Trophoblast cell (in vitro differentiated cells and primary cell): ENCODE results near the gene FNDC3B.
A peak's percentile ranks its signal among the peaks of the same experiment; 100 is the strongest.

ENCODE experiments used
- DNase-seq, 2 donors: peaks; one replicate each; pipeline ENCODE4 v3.0.0-alpha.2; 2016
- H2AFZ ChIP-seq: 2 replicates; pipeline ENCODE4 v1.6.1; 2013; ENCODE audit warnings: low read length, moderate library complexity, mild to moderate bottlenecking; ENCODE audit not compliant: insufficient read depth, poor library complexity
- H2AK5ac ChIP-seq: 2 replicates; pipeline ENCODE4 v1.6.1; 2013; ENCODE audit warnings: mild to moderate bottlenecking, low read length
- H2BK120ac ChIP-seq: 2 replicates; pipeline ENCODE4 v1.6.1; 2013; ENCODE audit warnings: low read length, mild to moderate bottlenecking, moderate library complexity; ENCODE audit not compliant: insufficient read depth, poor library complexity
- H2BK12ac ChIP-seq: 2 replicates; pipeline ENCODE4 v1.6.1; 2013; ENCODE audit warnings: mild to moderate bottlenecking, low read length, moderate library complexity
- H2BK5ac ChIP-seq: 2 replicates; pipeline ENCODE4 v1.6.1; 2013; ENCODE audit warnings: low read length, low read depth, moderate library complexity, mild to moderate bottlenecking; ENCODE audit not compliant: poor library complexity
- H3K14ac ChIP-seq: 2 replicates; pipeline ENCODE4 v1.6.1; 2013; ENCODE audit warnings: mild to moderate bottlenecking, low read length
- H3K18ac ChIP-seq: 2 replicates; pipeline ENCODE4 v1.6.1; 2013; ENCODE audit warnings: mild to moderate bottlenecking, low read length
- H3K23ac ChIP-seq: 2 replicates; pipeline ENCODE4 v1.6.1; 2013; ENCODE audit warnings: low read length
- H3K27ac ChIP-seq: 2 replicates; pipeline ENCODE4 v1.5.1; 2013; ENCODE audit warnings: low read depth, mild to moderate bottlenecking, inconsistent platforms, low read length, moderate library complexity
- H3K27me3 ChIP-seq: 2 replicates; pipeline ENCODE4 v1.6.1; 2013; ENCODE audit warnings: inconsistent platforms, mild to moderate bottlenecking, low read length, moderate library complexity; ENCODE audit not compliant: insufficient read depth
- H3K36me3 ChIP-seq, 2 experiments: 1 replicate in 1 of 2; 2 replicates in 1 of 2; pipeline ENCODE4 v1.6.1; 2013; ENCODE audit warnings: low read length in 2 of 2, mild to moderate bottlenecking in 2 of 2, moderate library complexity in 1 of 2; ENCODE audit not compliant: insufficient read depth in 2 of 2, control insufficient read depth in 1 of 2
- H3K4ac ChIP-seq: 2 replicates; pipeline ENCODE4 v1.6.1; 2013; ENCODE audit warnings: low read depth, mild to moderate bottlenecking, low read length, moderate library complexity
- H3K4me1 ChIP-seq, 2 experiments: 1 replicate in 1 of 2; 2 replicates in 1 of 2; pipeline ENCODE4 v1.6.1; 2013; ENCODE audit warnings: low read length in 2 of 2, mild to moderate bottlenecking in 2 of 2, moderate library complexity in 1 of 2; ENCODE audit not compliant: insufficient read depth in 2 of 2, control insufficient read depth in 1 of 2
- H3K4me2 ChIP-seq: 2 replicates; pipeline ENCODE4 v1.6.1; 2013; ENCODE audit warnings: inconsistent platforms, mild to moderate bottlenecking, low read length, moderate library complexity
- H3K4me3 ChIP-seq: 2 replicates; pipeline ENCODE4 v1.5.1; 2013; ENCODE audit warnings: mild to moderate bottlenecking, low read depth, low read length, inconsistent platforms
- H3K79me1 ChIP-seq: one replicate; pipeline ENCODE4 v1.6.1; 2013; ENCODE audit warnings: low read length
- H3K79me2 ChIP-seq: 2 replicates; pipeline ENCODE4 v1.6.1; 2013; ENCODE audit warnings: low read length, mild to moderate bottlenecking; ENCODE audit not compliant: control insufficient read depth, insufficient read depth, poor library complexity
- H3K9ac ChIP-seq: 2 replicates; pipeline ENCODE4 v1.6.1; 2013; ENCODE audit warnings: mild to moderate bottlenecking, low read length
- H3K9me3 ChIP-seq: 2 replicates; pipeline ENCODE4 v1.6.1; 2013; ENCODE audit warnings: low read depth, mild to moderate bottlenecking, control low read depth, inconsistent platforms, low read length; ENCODE audit not compliant: insufficient read depth
- H4K12ac ChIP-seq: 2 replicates; pipeline ENCODE4 v1.6.1; 2013; ENCODE audit warnings: low read depth, mild to moderate bottlenecking, low read length, moderate library complexity
- H4K8ac ChIP-seq: 2 replicates; pipeline ENCODE4 v1.6.1; 2013; ENCODE audit warnings: low read depth, mild to moderate bottlenecking, low read length, moderate library complexity
- H4K91ac ChIP-seq: one replicate; pipeline ENCODE4 v1.6.1; 2013; ENCODE audit warnings: low read depth, mild to moderate bottlenecking, low read length, moderate library complexity
- WGBS: extraction: QIAGEN DNeasy Blood & Tissue Kit; methylation state at CpG from one replicate; pipeline ENCODE4 v1.1.7; 2013; ENCODE audit warnings: missing lambda C conversion rate; ENCODE audit not compliant: insufficient read length, insufficient coverage; ENCODE audit errors: extremely low coverage; 5-methylcytosine and 5-hydroxymethylcytosine counted together

Gene FNDC3B

DNA sequence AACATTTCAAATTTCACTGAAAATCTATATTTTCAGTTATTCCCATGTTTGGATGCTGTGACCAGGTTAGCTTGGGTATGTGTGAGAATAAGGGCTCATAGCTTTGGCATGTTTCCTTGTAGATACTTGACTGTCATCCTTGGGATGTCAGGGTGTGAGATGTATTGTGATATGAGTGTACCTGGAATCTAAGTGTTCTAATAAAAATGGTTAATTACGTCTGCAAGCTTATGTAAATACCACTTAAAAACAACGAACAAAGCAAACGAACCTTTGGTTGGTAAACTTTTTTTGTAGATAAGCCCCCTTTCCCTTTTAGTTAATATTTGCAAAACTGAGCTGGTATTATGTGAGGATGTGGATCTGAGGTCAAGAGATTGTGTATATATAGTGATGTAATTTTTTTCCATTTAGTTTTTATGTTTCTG lies 63.5 kb downstream of the FNDC3B start:
- peak in 1 of 2 donors; percentile 62 for DNase-seq
- no peak overlapping the region for H3K14ac ChIP-seq
- no peaks in the 10 kb centered on the region for H3K9me3 ChIP-seq
- no peak overlapping the region for H3K4me2 ChIP-seq
- H3K4me3 ChIP-seq: no peak overlapping the region
- peaks cover 0 to 3% of the 10 kb centered on the region in 2 experiments for H3K36me3 ChIP-seq
- no peak overlapping the region for H2AK5ac ChIP-seq
- no peak overlapping the region for H3K23ac ChIP-seq
- H2AFZ ChIP-seq: no peak overlapping the region
- H3K27me3 ChIP-seq: no peaks in the 10 kb centered on the region
- H3K18ac ChIP-seq: no peak overlapping the region
- no peak overlapping the region for H2BK5ac ChIP-seq
- no peak overlapping the region for H4K8ac ChIP-seq
- no peak overlapping the region for H3K9ac ChIP-seq
- H3K4me1 ChIP-seq: peaks cover 2 to 8% of the 10 kb centered on the region in 2 experiments
- no peak overlapping the region for H2BK120ac ChIP-seq
- H4K12ac ChIP-seq: no peak overlapping the region
- peaks cover 8% of the 10 kb centered on the region for H3K79me2 ChIP-seq
- no peak overlapping the region for H3K4ac ChIP-seq
- WGBS: no CpG with 5 or more reads among the region's 3 CpGs
- H3K27ac ChIP-seq: no peak overlapping the region
- no peak overlapping the region for H2BK12ac ChIP-seq
- H3K79me1 ChIP-seq: peaks cover 2% of the 10 kb centered on the region
- H4K91ac ChIP-seq: no peak overlapping the region

DNA sequence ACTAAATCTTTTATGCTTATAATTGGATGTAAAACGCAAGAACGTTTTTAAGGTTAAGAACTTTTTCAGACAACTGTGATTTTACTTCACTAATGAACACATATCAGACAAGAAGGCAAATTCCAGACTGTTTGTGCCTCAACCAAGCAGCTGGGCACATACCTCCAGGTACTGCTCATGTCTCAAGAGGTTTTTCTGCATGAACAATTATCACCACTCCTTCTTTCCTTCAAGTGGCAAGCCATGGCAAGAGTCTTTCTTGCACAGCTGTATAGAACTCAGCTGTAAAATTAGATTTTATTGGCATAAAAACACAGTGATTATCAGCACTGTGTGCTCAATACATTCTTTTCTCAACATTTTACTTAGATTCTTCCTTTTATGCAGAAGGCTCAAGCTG lies 64.3 kb downstream of the FNDC3B start:
- no CpG with 5 or more reads among the region's 2 CpGs for WGBS
- no peak overlapping the region for H3K14ac ChIP-seq
- H3K9ac ChIP-seq: no peak overlapping the region
- H4K12ac ChIP-seq: no peak overlapping the region
- H3K4me2 ChIP-seq: no peak overlapping the region
- no peak overlapping the region for H2BK5ac ChIP-seq
- H2AK5ac ChIP-seq: no peak overlapping the region
- DNase-seq: peak; percentile 64 to 82
- peaks cover 0 to 1% of the 10 kb centered on the region in 2 experiments for H3K36me3 ChIP-seq
- no peaks in the 10 kb centered on the region for H3K79me1 ChIP-seq
- H3K27me3 ChIP-seq: no peaks in the 10 kb centered on the region
- no peak overlapping the region for H3K4me3 ChIP-seq
- H3K27ac ChIP-seq: peak overlapping the region; percentile 14
- H4K91ac ChIP-seq: no peak overlapping the region
- no peak overlapping the region for H3K23ac ChIP-seq
- no peaks in the 10 kb centered on the region for H3K9me3 ChIP-seq
- no peak overlapping the region for H2BK12ac ChIP-seq
- no peak overlapping the region for H3K4ac ChIP-seq
- no peak overlapping the region for H2AFZ ChIP-seq
- H4K8ac ChIP-seq: no peak overlapping the region
- H3K4me1 ChIP-seq: peaks cover 2 to 5% of the 10 kb centered on the region in 2 experiments
- H2BK120ac ChIP-seq: no peak overlapping the region
- H3K18ac ChIP-seq: no peak overlapping the region
- H3K79me2 ChIP-seq: peaks cover 8% of the 10 kb centered on the region

DNA sequence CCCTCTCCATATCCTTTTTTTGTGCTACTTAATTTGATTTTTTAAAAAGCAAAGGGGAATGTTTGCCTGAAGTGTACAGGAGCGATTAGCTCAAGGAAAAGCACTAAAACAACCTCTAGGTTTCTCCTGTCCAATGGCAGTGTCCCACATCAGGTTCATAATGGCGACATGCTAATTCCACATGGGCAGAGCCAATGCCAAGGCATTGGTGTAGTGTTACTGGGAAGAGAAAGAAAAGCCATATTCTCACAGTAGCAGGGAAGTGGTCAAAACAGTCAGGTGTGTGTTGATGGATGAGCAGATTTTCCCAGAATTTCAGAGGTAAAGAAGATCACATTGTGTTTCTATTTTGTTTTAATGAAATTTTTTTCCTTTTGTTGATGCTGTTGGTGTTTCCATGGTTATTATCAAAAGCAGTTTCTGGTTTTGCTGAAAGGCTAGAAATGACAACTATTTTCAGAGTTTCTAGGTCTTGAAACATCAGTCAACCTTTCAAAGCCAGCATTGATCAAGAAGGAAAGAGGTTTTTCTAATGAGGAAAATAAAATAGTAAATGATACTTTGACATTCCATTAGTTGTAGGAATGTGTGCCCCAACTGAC lies 65.2 kb downstream of the FNDC3B start:
- Histone ChIP-seq H4K91ac (no peak overlapping the region), H2BK120ac (no peak overlapping the region), H3K9me3 (no peaks in the 10 kb centered on the region), H3K79me2 (peaks cover 6% of the 10 kb centered on the region), H2BK5ac (no peak overlapping the region), H3K36me3 (no peaks in the 10 kb centered on the region), H3K27me3 (no peaks in the 10 kb centered on the region), H3K9ac (no peak overlapping the region), H2BK12ac (no peak overlapping the region), H3K14ac (no peak overlapping the region), H4K8ac (no peak overlapping the region), H3K4me3 (no peak overlapping the region), H3K23ac (no peak overlapping the region), H3K4ac (peak overlapping the region; percentile 88), H2AFZ (no peak overlapping the region), H3K4me1 (peaks cover 2 to 4% of the 10 kb centered on the region in 2 experiments), H4K12ac (no peak overlapping the region), H3K18ac (peak overlapping the region; percentile 8), H3K27ac (no peak overlapping the region), H2AK5ac (no peak overlapping the region), H3K79me1 (no peaks in the 10 kb centered on the region), H3K4me2 (no peak overlapping the region)
- WGBS: no CpG with 5 or more reads among the region's 2 CpGs
- no peak for DNase-seq

DNA sequence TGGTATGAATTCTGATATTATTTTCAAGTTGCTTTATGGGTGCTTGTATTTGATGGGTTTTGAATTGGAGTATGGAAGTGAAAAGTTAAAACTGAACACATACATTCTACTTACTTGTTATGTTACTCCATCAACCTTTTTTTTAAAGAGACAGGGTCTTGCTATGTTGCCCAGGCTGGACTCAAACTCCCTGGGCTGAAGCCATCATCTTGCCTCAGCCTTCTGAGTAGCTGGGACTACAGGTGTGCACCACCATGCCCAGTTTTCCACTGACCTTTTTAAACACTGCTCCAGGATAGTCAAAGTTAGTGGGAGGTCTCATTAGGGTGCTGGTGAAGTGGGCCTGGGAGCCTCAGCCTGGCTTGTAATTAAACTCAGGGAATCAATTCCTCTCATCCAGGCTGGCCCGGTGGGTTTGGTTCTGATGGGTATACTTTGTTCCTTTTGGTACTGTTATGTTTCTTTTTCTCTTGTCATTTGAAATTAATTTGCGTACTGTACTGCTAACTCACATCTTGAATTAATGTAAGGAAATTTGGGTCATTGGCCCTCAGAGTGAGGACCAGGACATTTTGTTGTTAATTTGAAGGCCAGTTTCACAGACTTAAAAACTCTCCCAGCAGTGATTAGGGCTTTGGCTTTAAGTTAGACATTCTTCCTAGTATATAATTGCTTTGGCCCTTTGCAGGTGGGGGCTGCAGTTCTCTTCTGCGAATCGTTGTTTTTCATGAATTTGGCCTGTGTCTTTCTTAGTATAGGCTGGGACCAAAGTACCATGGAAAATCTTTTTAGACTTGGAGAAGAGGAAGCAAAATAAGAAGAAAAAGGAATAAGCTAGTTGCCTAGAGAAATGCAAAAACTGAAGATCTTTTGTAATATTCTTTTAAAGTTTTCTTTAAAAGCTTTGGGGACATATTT lies 66.9 kb downstream of the FNDC3B start:
- no peak overlapping the region for H3K4me3 ChIP-seq
- H2BK5ac ChIP-seq: no peak overlapping the region
- H2BK12ac ChIP-seq: no peak overlapping the region
- H3K9ac ChIP-seq: no peak overlapping the region
- H2BK120ac ChIP-seq: no peak overlapping the region
- H3K23ac ChIP-seq: no peak overlapping the region
- WGBS: no CpG with 5 or more reads among the region's 4 CpGs
- H2AK5ac ChIP-seq: no peak overlapping the region
- H3K4ac ChIP-seq: no peak overlapping the region
- no peak overlapping the region for H3K4me2 ChIP-seq
- peaks cover 2 to 4% of the 10 kb centered on the region in 2 experiments for H3K4me1 ChIP-seq
- H2AFZ ChIP-seq: no peak overlapping the region
- H3K14ac ChIP-seq: no peak overlapping the region
- H3K18ac ChIP-seq: no peak overlapping the region
- no peak overlapping the region for H4K8ac ChIP-seq
- H3K79me1 ChIP-seq: no peaks in the 10 kb centered on the region
- no peaks in the 10 kb centered on the region for H3K9me3 ChIP-seq
- no peaks in the 10 kb centered on the region for H3K36me3 ChIP-seq
- no peaks in the 10 kb centered on the region for H3K27me3 ChIP-seq
- no peak overlapping the region for H3K27ac ChIP-seq
- peaks cover 6% of the 10 kb centered on the region for H3K79me2 ChIP-seq
- H4K12ac ChIP-seq: no peak overlapping the region
- no peak overlapping the region for H4K91ac ChIP-seq
- no peak for DNase-seq
